ENCODE results near the gene RGS9.

Gene RGS9

GRCh38 chr17:65222214-65222738, 85.1 kb downstream of the RGS9 start:
- DNase-seq: no peak

GRCh38 chr17:65225061-65225460, 87.9 kb downstream of the RGS9 start:
- no peak for DNase-seq

GRCh38 chr17:65226227-65226626, 89.1 kb downstream of the RGS9 start:
- DNase-seq: no peak

GRCh38 chr17:65227637-65228036, 90.5 kb downstream of the RGS9 start:
- DNase-seq: no peak

- DNase-seq: no peak
Measured at GRCh38 chr17:65228287-65228686, 91.1 kb downstream of the RGS9 start.

GRCh38 chr17:65228734-65229620, 91.8 kb downstream of the RGS9 start:
- DNase-seq: peak; percentile 71

GRCh38 chr17:65229621-65229995, 92.4 kb downstream of the RGS9 start:
- DNase-seq: no peak

GRCh38 chr17:65230040-65230439, 92.9 kb downstream of the RGS9 start:
- no peak for DNase-seq

- DNase-seq: no peak
Measured at GRCh38 chr17:65231086-65231485, 93.9 kb downstream of the RGS9 start.

GRCh38 chr17:65231662-65232335, 94.6 kb downstream of the RGS9 start:
- peak; percentile 70 for DNase-seq

- no peak for DNase-seq
Measured at GRCh38 chr17:65235284-65235683, 98.1 kb downstream of the RGS9 start.

- DNase-seq: no peak
Measured at GRCh38 chr17:65236321-65236720, 99.2 kb downstream of the RGS9 start.

GRCh38 chr17:65243838-65244625, 106.9 kb downstream of the RGS9 start:
- peak; percentile 45 for DNase-seq

GRCh38 chr17:65246252-65246651, 109.1 kb downstream of the RGS9 start:
- no peak for DNase-seq

GRCh38 chr17:65249774-65250173, 112.6 kb downstream of the RGS9 start:
- DNase-seq: no peak

GRCh38 chr17:65254166-65254565, 117.0 kb downstream of the RGS9 start:
- DNase-seq: no peak

- DNase-seq: no peak
Measured at GRCh38 chr17:65259281-65259680, 122.1 kb downstream of the RGS9 start.

GRCh38 chr17:65259696-65260485, 122.7 kb downstream of the RGS9 start:
- DNase-seq: no peak

GRCh38 chr17:65260626-65261025, 123.5 kb downstream of the RGS9 start:
- DNase-seq: no peak

GRCh38 chr17:65261152-65261551, 124.0 kb downstream of the RGS9 start:
- DNase-seq: no peak

- DNase-seq: no peak
Measured at GRCh38 chr17:65261682-65262636, 124.8 kb downstream of the RGS9 start.
